A673 (cell line): ENCODE results near the gene CCDC201.

ENCODE experiments used
- EZH2 ChIP-seq: fragments of 200-600 bp; sonication (generic); IDR thresholded peaks from 2 replicates; pipeline ENCODE4 v1.6.1; 2017; ENCODE audit warnings: borderline replicate concordance, low read depth, mild to moderate bottlenecking, mixed read lengths, antibody characterized with exemption, low read length; ENCODE audit not compliant: poor library complexity, severe bottlenecking
- TF ChIP-seq, protein P1 (sequence below): fragments of 300-800, 200-600 bp; sonication (generic); conservative IDR thresholded peaks from 2 replicates; pipeline ENCODE4 v1.5.1; 2017; ENCODE audit warnings: low read depth, mild to moderate bottlenecking, antibody characterized with exemption, low read length, moderate library complexity, mixed read lengths

DNA sequence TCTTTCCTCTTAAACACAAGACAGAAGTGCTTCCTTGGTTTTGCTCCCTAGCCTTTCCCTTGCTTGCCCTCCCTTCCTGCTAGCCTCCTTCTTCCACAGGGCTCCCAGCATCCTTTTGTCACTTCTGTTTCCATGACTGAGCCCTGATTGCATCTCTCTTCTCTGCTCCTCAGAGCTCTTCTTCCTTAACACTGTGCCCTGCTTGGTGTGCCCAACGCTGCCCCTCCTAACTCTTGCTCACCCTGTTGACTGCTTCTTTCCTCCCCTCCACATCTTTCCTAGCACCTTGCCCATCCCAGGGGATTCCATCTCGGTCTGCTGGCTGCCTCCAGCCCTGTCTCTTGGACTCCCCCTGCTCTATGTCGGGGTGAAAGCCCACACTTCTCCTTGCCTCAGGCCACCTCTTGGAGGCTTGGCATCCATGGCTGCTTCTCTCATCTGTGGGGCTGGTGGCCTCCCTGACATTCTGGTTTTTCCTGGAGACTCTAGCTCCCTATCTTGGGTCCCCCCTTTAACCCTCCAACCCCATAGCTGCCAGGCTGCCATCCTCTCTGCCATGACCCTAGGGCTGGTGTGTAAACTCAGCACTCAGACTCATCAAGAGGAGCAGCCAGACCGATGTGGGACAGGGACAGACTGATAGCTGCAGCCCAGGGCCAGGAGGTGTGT is 21.2 kb upstream of the CCDC201 start:
- TF ChIP-seq, protein P1, sequence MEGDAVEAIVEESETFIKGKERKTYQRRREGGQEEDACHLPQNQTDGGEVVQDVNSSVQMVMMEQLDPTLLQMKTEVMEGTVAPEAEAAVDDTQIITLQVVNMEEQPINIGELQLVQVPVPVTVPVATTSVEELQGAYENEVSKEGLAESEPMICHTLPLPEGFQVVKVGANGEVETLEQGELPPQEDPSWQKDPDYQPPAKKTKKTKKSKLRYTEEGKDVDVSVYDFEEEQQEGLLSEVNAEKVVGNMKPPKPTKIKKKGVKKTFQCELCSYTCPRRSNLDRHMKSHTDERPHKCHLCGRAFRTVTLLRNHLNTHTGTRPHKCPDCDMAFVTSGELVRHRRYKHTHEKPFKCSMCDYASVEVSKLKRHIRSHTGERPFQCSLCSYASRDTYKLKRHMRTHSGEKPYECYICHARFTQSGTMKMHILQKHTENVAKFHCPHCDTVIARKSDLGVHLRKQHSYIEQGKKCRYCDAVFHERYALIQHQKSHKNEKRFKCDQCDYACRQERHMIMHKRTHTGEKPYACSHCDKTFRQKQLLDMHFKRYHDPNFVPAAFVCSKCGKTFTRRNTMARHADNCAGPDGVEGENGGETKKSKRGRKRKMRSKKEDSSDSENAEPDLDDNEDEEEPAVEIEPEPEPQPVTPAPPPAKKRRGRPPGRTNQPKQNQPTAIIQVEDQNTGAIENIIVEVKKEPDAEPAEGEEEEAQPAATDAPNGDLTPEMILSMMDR: no peak
- TF ChIP-seq EZH2: no peak
